DMS 273 (cell line): ENCODE data around the gene C9orf40.

Experiments
- DNase-seq: peaks from one replicate; lab custom pipeline; 2025; ENCODE audit not compliant: unreplicated experiment; lab: John Stamatoyannopoulos, UW

Gene C9orf40

GRCh38 chr9:74942801-74943200 is 9.9 kb downstream of the C9orf40 start:
- no peak for DNase-seq

GRCh38 chr9:74940600-74940999 is 12.1 kb downstream of the C9orf40 start:
- peak; percentile 7 for DNase-seq

GRCh38 chr9:74935008-74935407 is 17.7 kb downstream of the C9orf40 start:
- DNase-seq = no peak

GRCh38 chr9:74921737-74922136 is 31.0 kb downstream of the C9orf40 start:
- DNase-seq = no peak

GRCh38 chr9:74920944-74921626 is 31.6 kb downstream of the C9orf40 start:
- DNase-seq = no peak

GRCh38 chr9:74910036-74910435 is 42.7 kb downstream of the C9orf40 start:
- no peak for DNase-seq

- no peak for DNase-seq
Observed at GRCh38 chr9:74908665-74909064, 44.0 kb downstream of the C9orf40 start.

GRCh38 chr9:74907085-74907484 is 45.6 kb downstream of the C9orf40 start:
- DNase-seq = no peak

- DNase-seq = no peak
Observed at GRCh38 chr9:74901001-74901400, 51.7 kb downstream of the C9orf40 start.
